ENCODE results near the gene GATA2. TPM values are rescaled to one million over a fixed set of nuclear protein-coding genes. Genes with fewer than 3 reads are reported as not detected.

The GATA2 gene
- total and polyA plus RNA-seq, 2 of the 13 experiments (the other 11 are each of a cell fraction or from before 2014, with no cell fraction given), result 3.5 to 6.2 TPM

GRCh38 chr3:128486681-128487537, 6.1 kb downstream of the GATA2 start (continued):
- TF ChIP-seq, protein P1, sequence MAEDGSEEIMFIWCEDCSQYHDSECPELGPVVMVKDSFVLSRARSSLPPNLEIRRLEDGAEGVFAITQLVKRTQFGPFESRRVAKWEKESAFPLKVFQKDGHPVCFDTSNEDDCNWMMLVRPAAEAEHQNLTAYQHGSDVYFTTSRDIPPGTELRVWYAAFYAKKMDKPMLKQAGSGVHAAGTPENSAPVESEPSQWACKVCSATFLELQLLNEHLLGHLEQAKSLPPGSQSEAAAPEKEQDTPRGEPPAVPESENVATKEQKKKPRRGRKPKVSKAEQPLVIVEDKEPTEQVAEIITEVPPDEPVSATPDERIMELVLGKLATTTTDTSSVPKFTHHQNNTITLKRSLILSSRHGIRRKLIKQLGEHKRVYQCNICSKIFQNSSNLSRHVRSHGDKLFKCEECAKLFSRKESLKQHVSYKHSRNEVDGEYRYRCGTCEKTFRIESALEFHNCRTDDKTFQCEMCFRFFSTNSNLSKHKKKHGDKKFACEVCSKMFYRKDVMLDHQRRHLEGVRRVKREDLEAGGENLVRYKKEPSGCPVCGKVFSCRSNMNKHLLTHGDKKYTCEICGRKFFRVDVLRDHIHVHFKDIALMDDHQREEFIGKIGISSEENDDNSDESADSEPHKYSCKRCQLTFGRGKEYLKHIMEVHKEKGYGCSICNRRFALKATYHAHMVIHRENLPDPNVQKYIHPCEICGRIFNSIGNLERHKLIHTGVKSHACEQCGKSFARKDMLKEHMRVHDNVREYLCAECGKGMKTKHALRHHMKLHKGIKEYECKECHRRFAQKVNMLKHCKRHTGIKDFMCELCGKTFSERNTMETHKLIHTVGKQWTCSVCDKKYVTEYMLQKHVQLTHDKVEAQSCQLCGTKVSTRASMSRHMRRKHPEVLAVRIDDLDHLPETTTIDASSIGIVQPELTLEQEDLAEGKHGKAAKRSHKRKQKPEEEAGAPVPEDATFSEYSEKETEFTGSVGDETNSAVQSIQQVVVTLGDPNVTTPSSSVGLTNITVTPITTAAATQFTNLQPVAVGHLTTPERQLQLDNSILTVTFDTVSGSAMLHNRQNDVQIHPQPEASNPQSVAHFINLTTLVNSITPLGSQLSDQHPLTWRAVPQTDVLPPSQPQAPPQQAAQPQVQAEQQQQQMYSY (CRISPR knock-in tag; IDR thresholded peaks at IDR 0.05), result no peak
- TF ChIP-seq, protein P2, sequence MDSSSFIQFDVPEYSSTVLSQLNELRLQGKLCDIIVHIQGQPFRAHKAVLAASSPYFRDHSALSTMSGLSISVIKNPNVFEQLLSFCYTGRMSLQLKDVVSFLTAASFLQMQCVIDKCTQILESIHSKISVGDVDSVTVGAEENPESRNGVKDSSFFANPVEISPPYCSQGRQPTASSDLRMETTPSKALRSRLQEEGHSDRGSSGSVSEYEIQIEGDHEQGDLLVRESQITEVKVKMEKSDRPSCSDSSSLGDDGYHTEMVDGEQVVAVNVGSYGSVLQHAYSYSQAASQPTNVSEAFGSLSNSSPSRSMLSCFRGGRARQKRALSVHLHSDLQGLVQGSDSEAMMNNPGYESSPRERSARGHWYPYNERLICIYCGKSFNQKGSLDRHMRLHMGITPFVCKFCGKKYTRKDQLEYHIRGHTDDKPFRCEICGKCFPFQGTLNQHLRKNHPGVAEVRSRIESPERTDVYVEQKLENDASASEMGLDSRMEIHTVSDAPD (CRISPR knock-in tag; IDR thresholded peaks at IDR 0.05), result no peak
- TF ChIP-seq HDAC1 (CRISPR knock-in tag; IDR thresholded peaks at IDR 0.05), result peak; percentile 61; the same call in 1 of the 2 replicates
- no peak for TF ChIP-seq SNAI1 (CRISPR knock-in tag; IDR thresholded peaks at IDR 0.05; ENCODE audit: borderline replicate concordance)
- no peak for TF ChIP-seq NAIF1 (CRISPR knock-in tag; IDR thresholded peaks at IDR 0.05; ENCODE audit: borderline replicate concordance)
- TF ChIP-seq STAT5B (CRISPR knock-in tag; IDR thresholded peaks at IDR 0.05), result no peak
- TF ChIP-seq ZNF879 (CRISPR knock-in tag; IDR thresholded peaks at IDR 0.05), result no peak
- TF ChIP-seq POLR2A (IDR thresholded peaks at IDR 0.05; ENCODE audit: insufficient read depth in 1 of 2, low read depth in 2 of 2, low read length in 2 of 2), result no peak
- TF ChIP-seq ZSCAN5A (CRISPR knock-in tag; IDR thresholded peaks at IDR 0.05; ENCODE audit: borderline replicate concordance), result no peak
- TF ChIP-seq ZNF441 (CRISPR knock-in tag; IDR thresholded peaks at IDR 0.05; ENCODE audit: borderline replicate concordance), result no peak
- TF ChIP-seq ZNF749 (CRISPR knock-in tag; IDR thresholded peaks at IDR 0.05; ENCODE audit: borderline replicate concordance), result no peak
- no peak for TF ChIP-seq HDAC2 (CRISPR knock-in tag; IDR thresholded peaks at IDR 0.05)
- TF ChIP-seq, protein P3, sequence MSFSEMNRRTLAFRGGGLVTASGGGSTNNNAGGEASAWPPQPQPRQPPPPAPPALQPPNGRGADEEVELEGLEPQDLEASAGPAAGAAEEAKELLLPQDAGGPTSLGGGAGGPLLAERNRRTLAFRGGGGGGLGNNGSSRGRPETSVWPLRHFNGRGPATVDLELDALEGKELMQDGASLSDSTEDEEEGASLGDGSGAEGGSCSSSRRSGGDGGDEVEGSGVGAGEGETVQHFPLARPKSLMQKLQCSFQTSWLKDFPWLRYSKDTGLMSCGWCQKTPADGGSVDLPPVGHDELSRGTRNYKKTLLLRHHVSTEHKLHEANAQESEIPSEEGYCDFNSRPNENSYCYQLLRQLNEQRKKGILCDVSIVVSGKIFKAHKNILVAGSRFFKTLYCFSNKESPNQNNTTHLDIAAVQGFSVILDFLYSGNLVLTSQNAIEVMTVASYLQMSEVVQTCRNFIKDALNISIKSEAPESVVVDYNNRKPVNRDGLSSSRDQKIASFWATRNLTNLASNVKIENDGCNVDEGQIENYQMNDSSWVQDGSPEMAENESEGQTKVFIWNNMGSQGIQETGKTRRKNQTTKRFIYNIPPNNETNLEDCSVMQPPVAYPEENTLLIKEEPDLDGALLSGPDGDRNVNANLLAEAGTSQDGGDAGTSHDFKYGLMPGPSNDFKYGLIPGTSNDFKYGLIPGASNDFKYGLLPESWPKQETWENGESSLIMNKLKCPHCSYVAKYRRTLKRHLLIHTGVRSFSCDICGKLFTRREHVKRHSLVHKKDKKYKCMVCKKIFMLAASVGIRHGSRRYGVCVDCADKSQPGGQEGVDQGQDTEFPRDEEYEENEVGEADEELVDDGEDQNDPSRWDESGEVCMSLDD (CRISPR knock-in tag; IDR thresholded peaks at IDR 0.05; ENCODE audit: borderline replicate concordance), result no peak
- no peak for TF ChIP-seq KAT2B (IDR thresholded peaks at IDR 0.05; ENCODE audit: borderline replicate concordance, low read depth, low read length)
- peak; percentile 28; the same call in 1 of the 2 replicates for TF ChIP-seq SALL1 (CRISPR knock-in tag; IDR thresholded peaks at IDR 0.05)
- TF ChIP-seq SMARCC2 (IDR thresholded peaks at IDR 0.05), result no peak
- TF ChIP-seq, protein P4, sequence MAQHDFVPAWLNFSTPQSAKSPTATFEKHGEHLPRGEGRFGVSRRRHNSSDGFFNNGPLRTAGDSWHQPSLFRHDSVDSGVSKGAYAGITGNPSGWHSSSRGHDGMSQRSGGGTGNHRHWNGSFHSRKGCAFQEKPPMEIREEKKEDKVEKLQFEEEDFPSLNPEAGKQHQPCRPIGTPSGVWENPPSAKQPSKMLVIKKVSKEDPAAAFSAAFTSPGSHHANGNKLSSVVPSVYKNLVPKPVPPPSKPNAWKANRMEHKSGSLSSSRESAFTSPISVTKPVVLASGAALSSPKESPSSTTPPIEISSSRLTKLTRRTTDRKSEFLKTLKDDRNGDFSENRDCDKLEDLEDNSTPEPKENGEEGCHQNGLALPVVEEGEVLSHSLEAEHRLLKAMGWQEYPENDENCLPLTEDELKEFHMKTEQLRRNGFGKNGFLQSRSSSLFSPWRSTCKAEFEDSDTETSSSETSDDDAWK (CRISPR knock-in tag; IDR thresholded peaks at IDR 0.05), result no peak
- TF ChIP-seq ZNF10 (CRISPR knock-in tag; IDR thresholded peaks at IDR 0.05; ENCODE audit: borderline replicate concordance, low read depth), result no peak
